ENCODE results near the gene SNX13. TPM values are rescaled to one million over a fixed set of nuclear protein-coding genes. Genes with fewer than 3 reads are reported as not detected.

Gene SNX13
- total and polyA plus RNA-seq, 9 of the 15 experiments (the other 6 are each of a cell fraction or from before 2014, with no cell fraction given): 5.6 to 33.2 (median 25.4) TPM

DNA sequence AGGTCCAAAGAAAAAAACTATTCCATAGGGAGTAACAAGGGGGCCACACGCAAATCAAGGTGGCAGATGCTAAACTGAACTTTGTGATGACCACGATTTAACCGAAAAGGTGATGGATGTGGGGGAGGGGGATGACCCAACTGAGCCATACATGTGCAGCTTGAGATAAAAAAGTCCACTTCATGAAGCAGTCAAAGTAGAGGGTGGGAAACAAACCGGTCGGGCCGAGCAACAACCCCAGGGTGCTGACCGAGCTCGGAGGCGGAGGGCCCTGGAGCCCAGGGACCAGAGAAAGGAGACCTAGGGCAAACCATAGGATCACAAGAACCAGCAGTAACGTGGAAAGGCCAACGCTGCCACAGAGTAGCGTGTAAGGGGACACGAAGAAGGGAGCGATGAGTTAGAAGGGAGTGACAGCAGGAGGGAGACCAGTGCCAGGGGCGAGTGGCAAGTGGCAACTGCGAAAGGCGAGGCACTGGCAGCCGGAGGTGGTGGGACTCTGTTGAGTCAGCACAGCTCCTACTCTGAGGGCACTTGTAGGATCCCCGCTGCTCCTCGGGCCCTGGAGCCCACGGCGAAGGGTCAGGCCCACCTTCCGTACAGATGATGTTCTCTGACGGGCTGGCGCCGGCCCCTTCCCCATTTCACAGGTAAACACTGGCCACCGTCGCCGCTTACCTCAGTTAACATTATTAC is 540 bp downstream of the SNX13 start (continued):
- TF ChIP-seq, protein P1, sequence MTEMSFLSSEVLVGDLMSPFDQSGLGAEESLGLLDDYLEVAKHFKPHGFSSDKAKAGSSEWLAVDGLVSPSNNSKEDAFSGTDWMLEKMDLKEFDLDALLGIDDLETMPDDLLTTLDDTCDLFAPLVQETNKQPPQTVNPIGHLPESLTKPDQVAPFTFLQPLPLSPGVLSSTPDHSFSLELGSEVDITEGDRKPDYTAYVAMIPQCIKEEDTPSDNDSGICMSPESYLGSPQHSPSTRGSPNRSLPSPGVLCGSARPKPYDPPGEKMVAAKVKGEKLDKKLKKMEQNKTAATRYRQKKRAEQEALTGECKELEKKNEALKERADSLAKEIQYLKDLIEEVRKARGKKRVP (CRISPR knock-in tag; IDR thresholded peaks at IDR 0.05): no peak
- no peak for TF ChIP-seq ZNF589 (CRISPR knock-in tag; IDR thresholded peaks at IDR 0.05; ENCODE audit: low read depth)
- TF ChIP-seq ZNF121 (CRISPR knock-in tag; conservative IDR thresholded peaks at IDR 0.05): no peak
- no peak for TF ChIP-seq ATF1 (CRISPR knock-in tag; IDR thresholded peaks at IDR 0.05)
- no peak for TF ChIP-seq ATF1 (tag; IDR thresholded peaks at IDR 0.05)
- TF ChIP-seq ZSCAN29 (IDR thresholded peaks at IDR 0.05): no peak
- TF ChIP-seq FOXM1 (IDR thresholded peaks at IDR 0.05; ENCODE audit: low read depth): no peak
- TF ChIP-seq FOXM1 (CRISPR knock-in tag; IDR thresholded peaks at IDR 0.05; ENCODE audit: low read depth): 0 out of 2 replicates have a peak, but pooled peaks have one; percentile 39
- no peak for TF ChIP-seq MCM7 (IDR thresholded peaks at IDR 0.05)
- TF ChIP-seq SLC30A9 (CRISPR knock-in tag; IDR thresholded peaks at IDR 0.05): no peak
- 0 out of 2 replicates have a peak, but pooled peaks have one; percentile 48 for TF ChIP-seq MYNN (IDR thresholded peaks at IDR 0.05)
- no peak for TF ChIP-seq MYNN (CRISPR knock-in tag; IDR thresholded peaks at IDR 0.05)
- no peak for TF ChIP-seq MIER1 (IDR thresholded peaks at IDR 0.05; ENCODE audit: low read depth)
- TF ChIP-seq GTF2A2 (tag; IDR thresholded peaks at IDR 0.05): no peak
- TF ChIP-seq PTRF (tag; IDR thresholded peaks at IDR 0.05): no peak
- TF ChIP-seq, protein P2, sequence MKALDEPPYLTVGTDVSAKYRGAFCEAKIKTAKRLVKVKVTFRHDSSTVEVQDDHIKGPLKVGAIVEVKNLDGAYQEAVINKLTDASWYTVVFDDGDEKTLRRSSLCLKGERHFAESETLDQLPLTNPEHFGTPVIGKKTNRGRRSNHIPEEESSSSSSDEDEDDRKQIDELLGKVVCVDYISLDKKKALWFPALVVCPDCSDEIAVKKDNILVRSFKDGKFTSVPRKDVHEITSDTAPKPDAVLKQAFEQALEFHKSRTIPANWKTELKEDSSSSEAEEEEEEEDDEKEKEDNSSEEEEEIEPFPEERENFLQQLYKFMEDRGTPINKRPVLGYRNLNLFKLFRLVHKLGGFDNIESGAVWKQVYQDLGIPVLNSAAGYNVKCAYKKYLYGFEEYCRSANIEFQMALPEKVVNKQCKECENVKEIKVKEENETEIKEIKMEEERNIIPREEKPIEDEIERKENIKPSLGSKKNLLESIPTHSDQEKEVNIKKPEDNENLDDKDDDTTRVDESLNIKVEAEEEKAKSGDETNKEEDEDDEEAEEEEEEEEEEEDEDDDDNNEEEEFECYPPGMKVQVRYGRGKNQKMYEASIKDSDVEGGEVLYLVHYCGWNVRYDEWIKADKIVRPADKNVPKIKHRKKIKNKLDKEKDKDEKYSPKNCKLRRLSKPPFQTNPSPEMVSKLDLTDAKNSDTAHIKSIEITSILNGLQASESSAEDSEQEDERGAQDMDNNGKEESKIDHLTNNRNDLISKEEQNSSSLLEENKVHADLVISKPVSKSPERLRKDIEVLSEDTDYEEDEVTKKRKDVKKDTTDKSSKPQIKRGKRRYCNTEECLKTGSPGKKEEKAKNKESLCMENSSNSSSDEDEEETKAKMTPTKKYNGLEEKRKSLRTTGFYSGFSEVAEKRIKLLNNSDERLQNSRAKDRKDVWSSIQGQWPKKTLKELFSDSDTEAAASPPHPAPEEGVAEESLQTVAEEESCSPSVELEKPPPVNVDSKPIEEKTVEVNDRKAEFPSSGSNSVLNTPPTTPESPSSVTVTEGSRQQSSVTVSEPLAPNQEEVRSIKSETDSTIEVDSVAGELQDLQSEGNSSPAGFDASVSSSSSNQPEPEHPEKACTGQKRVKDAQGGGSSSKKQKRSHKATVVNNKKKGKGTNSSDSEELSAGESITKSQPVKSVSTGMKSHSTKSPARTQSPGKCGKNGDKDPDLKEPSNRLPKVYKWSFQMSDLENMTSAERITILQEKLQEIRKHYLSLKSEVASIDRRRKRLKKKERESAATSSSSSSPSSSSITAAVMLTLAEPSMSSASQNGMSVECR (CRISPR knock-in tag; IDR thresholded peaks at IDR 0.05): no peak
- TF ChIP-seq ZNF224 (CRISPR knock-in tag; IDR thresholded peaks at IDR 0.05): 0 out of 2 replicates have a peak, but pooled peaks have one; percentile 52
- TF ChIP-seq, protein P3, sequence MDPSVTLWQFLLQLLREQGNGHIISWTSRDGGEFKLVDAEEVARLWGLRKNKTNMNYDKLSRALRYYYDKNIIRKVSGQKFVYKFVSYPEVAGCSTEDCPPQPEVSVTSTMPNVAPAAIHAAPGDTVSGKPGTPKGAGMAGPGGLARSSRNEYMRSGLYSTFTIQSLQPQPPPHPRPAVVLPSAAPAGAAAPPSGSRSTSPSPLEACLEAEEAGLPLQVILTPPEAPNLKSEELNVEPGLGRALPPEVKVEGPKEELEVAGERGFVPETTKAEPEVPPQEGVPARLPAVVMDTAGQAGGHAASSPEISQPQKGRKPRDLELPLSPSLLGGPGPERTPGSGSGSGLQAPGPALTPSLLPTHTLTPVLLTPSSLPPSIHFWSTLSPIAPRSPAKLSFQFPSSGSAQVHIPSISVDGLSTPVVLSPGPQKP (CRISPR knock-in tag; IDR thresholded peaks at IDR 0.05): no peak
- TF ChIP-seq MAZ (CRISPR knock-in tag; conservative IDR thresholded peaks at IDR 0.05 in 1 of 2, IDR thresholded peaks at IDR 0.05 in 1 of 2): no peak
- TF ChIP-seq BMI1 (IDR thresholded peaks at IDR 0.05; ENCODE audit: low read length): no peak
- TF ChIP-seq TAF9B (IDR thresholded peaks at IDR 0.05; ENCODE audit: partially characterized antibody): no peak
- TF ChIP-seq, protein P4, sequence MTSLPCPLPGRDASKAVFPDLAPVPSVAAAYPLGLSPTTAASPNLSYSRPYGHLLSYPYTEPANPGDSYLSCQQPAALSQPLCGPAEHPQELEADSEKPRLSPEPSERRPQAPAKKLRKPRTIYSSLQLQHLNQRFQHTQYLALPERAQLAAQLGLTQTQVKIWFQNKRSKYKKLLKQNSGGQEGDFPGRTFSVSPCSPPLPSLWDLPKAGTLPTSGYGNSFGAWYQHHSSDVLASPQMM (CRISPR knock-in tag; IDR thresholded peaks at IDR 0.05): no peak
- no peak for TF ChIP-seq FOXA1 (IDR thresholded peaks at IDR 0.05; ENCODE audit: borderline replicate concordance)

All from K562 (cell line).